Ovary (tissue), 9 donors: ENCODE data around the gene VPS16. TPM values are rescaled to one million over a fixed set of nuclear protein-coding genes. Genes with fewer than 3 reads are reported as not detected.

Source experiments
- DNase-seq, 5 donors: peaks; one replicate each; pipeline ENCODE4 v3.0.0-alpha.2; 2019 to 2020
- H3K27ac ChIP-seq, 2 donors: fragments of 200-600 bp; one replicate each; pipeline versions ENCODE4 v1.5.1 to v1.8.0; 2019 to 2022
- H3K27me3 ChIP-seq: fragments of 200-600 bp; one replicate; pipeline ENCODE4 v1.8.0; 2022
- H3K36me3 ChIP-seq: fragments of 200-600 bp; sonication (generic); one replicate; pipeline ENCODE4 v1.5.1; 2019
- H3K4me1 ChIP-seq: one replicate; pipeline ENCODE4 v1.8.1; 2013; ENCODE audit warnings: mild to moderate bottlenecking, moderate library complexity; ENCODE audit not compliant: insufficient read depth
- H3K4me3 ChIP-seq: fragments of 200-600 bp; sonication (generic); one replicate; pipeline ENCODE4 v1.5.1; 2017
- H3K9me3 ChIP-seq, 2 donors: fragments of 200-600 bp in 1 of 2; sonication (generic) in 1 of 2; one replicate each; pipeline versions ENCODE4 v1.5.1 to v1.8.1; 2013 to 2019; ENCODE audit warnings: mild to moderate bottlenecking in 1 of 2, moderate library complexity in 1 of 2
- CTCF ChIP-seq, 3 donors: fragments of 450-650 bp in 2 of 3; fragments of 200-600 bp in 1 of 3; IDR thresholded peaks; one replicate each; pipeline versions ENCODE4 v1.5.1 to v1.8.0; 2016 to 2022; ENCODE audit warnings: antibody characterized with exemption in 3 of 3, mild to moderate bottlenecking in 1 of 3
- EP300 ChIP-seq: sonication (generic); formaldehyde crosslinking; IDR thresholded peaks from one replicate; pipeline ENCODE4 v1.6.1; 2017; ENCODE audit warnings: antibody characterized with exemption
- POLR2A ChIP-seq: fragments of 450-650 bp; IDR thresholded peaks from one replicate; pipeline ENCODE4 v1.6.1; 2017; ENCODE audit warnings: antibody characterized with exemption, mild to moderate bottlenecking, moderate library complexity
- WGBS, 3 donors: extraction: QIAGEN DNeasy Blood & Tissue Kit in 1 of 3; methylation state at CpG; one replicate each; pipeline versions ENCODE4 v1.1.5 to v1.1.7; 2013 to 2017; 5-methylcytosine and 5-hydroxymethylcytosine counted together
- intact Hi-C, 4 donors: fragments of 100-400 bp; cut with DNase I; formaldehyde crosslinking; loops; one replicate each; pipeline versions ENCODE4 v1.11.0 to v1.15.1; 2022 to 2023
- polyA plus RNA-seq, 2 donors: library from polyadenylated mRNA; stranded (reverse); fragments of 200-250 nt in 1 of 2; fragments of 350-450 nt in 1 of 2; fragmentation: Illumina TruSeq in 1 of 2; extraction: RNeasy Lipid Tissue Mini Kit (QIAGEN cat#74804) in 1 of 2; gene quantifications; one replicate each; pipeline ENCODE4 v1.2.3, GENCODE V29; 2013 to 2014
- total RNA-seq, 7 donors: library from RNA; depleted of rRNA in 2 of 7; stranded (reverse); fragments of >200 nt in 2 of 7; fragmentation: NEBNext Ultra II Directional in 3 of 7; extraction: Animal tissue kit (Norgen Biotek cat#: 25700) in 3 of 7; gene quantifications; one replicate each; pipeline versions ENCODE4 v1.1.0 to v1.2.4, GENCODE V29; 2016 to 2023
- donor health status: DM: no; HTN: no; CAD: no; lungs with moderate emphysema.
- donor health status: DM: no; HTN: no; CAD: no.
- donor health status: Bipolar disorder and iron deficiency.
- donor health status: DM: yes; HTN: yes; CAD: no.
- donor health status: DM: no; HTN: no; CAD: no.
- donor health status: DM: yes; HTN: yes; CAD: no.

Gene VPS16
- total and polyA plus RNA-seq, 9 donors = 15.6 to 44.1 (median 31.0) TPM

DNA sequence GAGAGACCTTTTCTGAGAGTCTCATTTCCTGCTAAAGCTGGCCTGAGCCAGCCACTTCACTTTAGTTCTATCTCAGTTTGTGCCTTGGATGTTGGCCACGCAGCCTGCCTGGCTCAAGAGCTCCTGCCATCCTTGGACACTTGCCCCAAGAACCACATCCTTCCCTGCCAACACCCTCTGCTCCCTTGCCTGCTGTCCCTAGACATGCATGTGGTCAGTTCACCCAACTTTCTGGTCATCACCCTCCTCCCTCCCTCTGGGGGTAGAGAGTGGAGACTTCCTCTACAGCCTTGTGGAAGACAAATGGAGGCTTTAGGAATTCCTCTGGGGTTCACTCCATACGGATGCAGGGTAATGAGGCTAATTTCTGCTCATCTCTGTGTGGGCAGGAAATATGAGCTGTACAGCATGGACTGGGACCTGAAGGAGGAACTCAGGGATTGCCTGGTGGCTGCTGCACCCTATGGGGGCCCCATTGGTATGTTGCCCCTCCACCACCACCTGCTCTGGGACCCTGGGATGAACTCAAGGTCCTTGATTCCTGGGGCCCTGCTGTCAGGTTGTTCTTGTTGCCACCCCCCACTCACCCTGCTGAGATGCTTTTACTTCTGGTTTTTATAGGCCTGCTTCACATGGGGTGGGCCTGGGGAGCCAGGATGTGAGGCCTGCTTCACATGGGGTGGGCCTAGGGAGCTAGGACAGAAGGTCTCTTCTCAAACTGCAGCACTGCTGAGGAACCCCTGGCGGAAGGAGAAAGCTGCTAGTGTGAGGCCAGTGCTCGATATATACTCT, 19.0 kb downstream of the VPS16 start:
- intact Hi-C loops = loop anchor here in 1 of 4 donors (10.0 kb wide), 1 partner anchor 165 kb away; the partner anchor contains the start of gene EBF4
- no peaks in the 10 kb centered on the region for H3K9me3 ChIP-seq

GRCh38 chr20:2864626-2865025, 24.1 kb downstream of the VPS16 start:
- no peaks in the 10 kb centered on the region for H3K4me1 ChIP-seq
- 94 to 95% (median 94%) methylated on average over 12 of the region's 12 CpGs for whole genome bisulfite sequencing, 3 donors
- no peak overlapping the region for H3K27ac ChIP-seq
- TF ChIP-seq POLR2A = no peak
- TF ChIP-seq EP300 = no peak
- no peak for TF ChIP-seq CTCF (IDR thresholded peaks at IDR 0.05)
- DNase-seq = no peak
- H3K4me3 ChIP-seq = no peak overlapping the region
- no peaks in the 10 kb centered on the region for H3K9me3 ChIP-seq
- intact Hi-C loops = no loop called here
- no peaks in the 10 kb centered on the region for H3K36me3 ChIP-seq
- H3K27me3 ChIP-seq = no peaks in the 10 kb centered on the region

More for the DNA sequence above, 19.0 kb downstream of the VPS16 start:
- no peak overlapping the region for H3K27ac ChIP-seq
- no peaks in the 10 kb centered on the region for H3K27me3 ChIP-seq
- H3K36me3 ChIP-seq = no peaks in the 10 kb centered on the region
- TF ChIP-seq CTCF (IDR thresholded peaks at IDR 0.05) (no peak), EP300 (no peak), POLR2A (no peak)
- 89 to 90% (median 90%) methylated on average over 4 of the region's 4 CpGs for WGBS, 3 donors
- DNase-seq = no peak
- H3K4me3 ChIP-seq = no peak overlapping the region
- peaks cover 2% of the 10 kb centered on the region for H3K4me1 ChIP-seq

DNA sequence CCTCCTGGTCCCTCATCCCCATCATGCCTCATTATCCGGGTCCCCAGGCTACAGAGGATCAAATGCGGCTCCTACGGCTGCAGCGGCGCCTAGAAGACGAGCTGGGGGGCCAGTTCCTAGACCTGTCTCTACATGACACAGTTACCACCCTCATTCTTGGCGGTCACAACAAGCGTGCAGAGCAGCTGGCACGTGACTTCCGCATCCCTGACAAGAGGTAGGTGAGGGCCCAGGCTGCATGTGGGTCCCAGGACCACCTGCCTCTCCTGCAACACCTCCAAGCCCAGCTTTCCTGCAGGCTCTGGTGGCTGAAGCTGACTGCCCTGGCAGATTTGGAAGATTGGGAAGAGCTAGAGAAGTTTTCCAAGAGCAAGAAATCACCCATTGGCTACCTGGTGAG, 24.6 kb downstream of the VPS16 start:
- H3K4me1 ChIP-seq = no peaks in the 10 kb centered on the region
- H3K4me3 ChIP-seq = no peak overlapping the region
- no peak overlapping the region for H3K27ac ChIP-seq
- H3K9me3 ChIP-seq = no peaks in the 10 kb centered on the region
- no peak for DNase-seq
- intact Hi-C loops = no loop called here
- H3K27me3 ChIP-seq = no peaks in the 10 kb centered on the region
- no peak for TF ChIP-seq CTCF (IDR thresholded peaks at IDR 0.05)
- no peak for TF ChIP-seq POLR2A
- TF ChIP-seq EP300 = no peak
- WGBS, 3 donors = 95 to 100% (median 97%) methylated on average over 10 of the region's 10 CpGs
- H3K36me3 ChIP-seq = no peaks in the 10 kb centered on the region

- intact Hi-C loops = no loop called here
- no peak for DNase-seq
- WGBS, 3 donors = 90 to 95% (median 94%) methylated on average over 3 of the region's 3 CpGs
- Histone ChIP-seq H3K4me1 (no peaks in the 10 kb centered on the region), H3K27me3 (no peaks in the 10 kb centered on the region), H3K36me3 (no peaks in the 10 kb centered on the region), H3K4me3 (no peak overlapping the region), H3K27ac (no peak overlapping the region), H3K9me3 (no peaks in the 10 kb centered on the region)
- no peak for TF ChIP-seq CTCF (IDR thresholded peaks at IDR 0.05)
- TF ChIP-seq POLR2A = no peak
- TF ChIP-seq EP300 = no peak
Observed at GRCh38 chr20:2865630-2866029, 25.1 kb downstream of the VPS16 start.
